ENCODE measurements around the gene MAPT.
"Not testable (repeated sequence)": the region's sequence is repeated elsewhere in the genome, so short reads cannot be mapped to it uniquely, and the experiment has no call there.

The MAPT gene

GRCh38 chr17:45902892-45903346 is 8.6 kb downstream of the MAPT start:
- DNase-seq: no peak

GRCh38 chr17:45904866-45905265 is 10.5 kb downstream of the MAPT start:
- DNase-seq: no peak

GRCh38 chr17:45905814-45906213 is 11.5 kb downstream of the MAPT start:
- no peak for DNase-seq

- DNase-seq: no peak
Measured at GRCh38 chr17:45906237-45906636, 11.9 kb downstream of the MAPT start.

- peak; percentile 50 to 69 for DNase-seq
Measured at GRCh38 chr17:45906927-45907622, 12.7 kb downstream of the MAPT start.

- DNase-seq: no peak
Measured at GRCh38 chr17:45907750-45908395, 13.5 kb downstream of the MAPT start.

- DNase-seq: peak in 1 of 2 experiments; percentile 20
Measured at GRCh38 chr17:45908460-45908859, 14.1 kb downstream of the MAPT start.

GRCh38 chr17:45908935-45909334 is 14.6 kb downstream of the MAPT start:
- DNase-seq: peak in 1 of 2 experiments; percentile 10

- no peak for DNase-seq
Measured at GRCh38 chr17:45910667-45911066, 16.3 kb downstream of the MAPT start.

- DNase-seq: no peak
Measured at GRCh38 chr17:45912319-45912718, 18.0 kb downstream of the MAPT start.

GRCh38 chr17:45913030-45913429 is 18.7 kb downstream of the MAPT start:
- not testable (repeated sequence) for DNase-seq

- no peak for DNase-seq
Measured at GRCh38 chr17:45914047-45914717, 19.8 kb downstream of the MAPT start.

- no peak for DNase-seq
Measured at GRCh38 chr17:45915263-45915662, 20.9 kb downstream of the MAPT start.

- no peak for DNase-seq
Measured at GRCh38 chr17:45917081-45917480, 22.7 kb downstream of the MAPT start.

- DNase-seq: no peak
Measured at GRCh38 chr17:45918241-45918745, 23.9 kb downstream of the MAPT start.

- DNase-seq: no peak
Measured at GRCh38 chr17:45919136-45919535, 24.8 kb downstream of the MAPT start.

- DNase-seq: no peak
Measured at GRCh38 chr17:45920083-45920482, 25.7 kb downstream of the MAPT start.

GRCh38 chr17:45923511-45924268 is 29.3 kb downstream of the MAPT start:
- DNase-seq: no peak

GRCh38 chr17:45924332-45924820 is 30.0 kb downstream of the MAPT start:
- no peak for DNase-seq

GRCh38 chr17:45925311-45925710 is 31.0 kb downstream of the MAPT start:
- no peak for DNase-seq

GRCh38 chr17:45927247-45927646 is 32.9 kb downstream of the MAPT start:
- DNase-seq: no peak

GRCh38 chr17:45929344-45929743 is 35.0 kb downstream of the MAPT start:
- no peak for DNase-seq

GRCh38 chr17:45930420-45930951 is 36.1 kb downstream of the MAPT start:
- no peak for DNase-seq
